ENCODE measurements around the gene UST. TPM values are rescaled to one million over a fixed set of nuclear protein-coding genes. Genes with fewer than 3 reads are reported as not detected.

The UST gene
- total RNA-seq, 1 donor from 2014 or later: 23.2 TPM

DNA sequence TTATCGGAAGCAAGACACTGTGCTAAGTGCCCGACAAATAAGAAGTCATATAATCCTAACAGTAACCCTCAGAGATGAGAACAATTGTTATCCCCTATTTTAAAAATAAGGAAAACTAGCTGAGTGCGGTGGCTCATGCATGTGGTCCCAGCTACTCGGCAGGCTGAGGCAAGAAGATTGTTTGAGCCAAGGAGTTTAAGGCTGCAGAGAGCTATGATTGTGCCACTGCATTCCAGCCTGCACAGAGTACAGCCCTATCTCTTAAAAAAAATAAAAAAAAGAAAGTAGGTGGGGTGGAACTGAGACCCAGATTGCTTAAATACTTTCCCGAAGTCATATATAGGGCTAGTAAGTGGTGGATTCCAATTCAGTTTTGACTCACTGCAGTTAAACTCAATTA, 84.7 kb downstream of the UST start:
- Mint-ChIP-seq H3K9me3 (ENCODE audit: unreplicated experiment) (no peaks in the 10 kb centered on the region), H3K27ac (ENCODE audit: unreplicated experiment) (no peak overlapping the region), H3K4me1 (ENCODE audit: unreplicated experiment) (no peaks in the 10 kb centered on the region), H3K27me3 (ENCODE audit: unreplicated experiment) (no peaks in the 10 kb centered on the region), H3K36me3 (ENCODE audit: low read depth, unreplicated experiment) (no peaks in the 10 kb centered on the region), H3K4me3 (ENCODE audit: unreplicated experiment) (no peak overlapping the region)
- DNase-seq (ENCODE audit: low spot score): no peak
- TF ChIP-seq, protein P1, sequence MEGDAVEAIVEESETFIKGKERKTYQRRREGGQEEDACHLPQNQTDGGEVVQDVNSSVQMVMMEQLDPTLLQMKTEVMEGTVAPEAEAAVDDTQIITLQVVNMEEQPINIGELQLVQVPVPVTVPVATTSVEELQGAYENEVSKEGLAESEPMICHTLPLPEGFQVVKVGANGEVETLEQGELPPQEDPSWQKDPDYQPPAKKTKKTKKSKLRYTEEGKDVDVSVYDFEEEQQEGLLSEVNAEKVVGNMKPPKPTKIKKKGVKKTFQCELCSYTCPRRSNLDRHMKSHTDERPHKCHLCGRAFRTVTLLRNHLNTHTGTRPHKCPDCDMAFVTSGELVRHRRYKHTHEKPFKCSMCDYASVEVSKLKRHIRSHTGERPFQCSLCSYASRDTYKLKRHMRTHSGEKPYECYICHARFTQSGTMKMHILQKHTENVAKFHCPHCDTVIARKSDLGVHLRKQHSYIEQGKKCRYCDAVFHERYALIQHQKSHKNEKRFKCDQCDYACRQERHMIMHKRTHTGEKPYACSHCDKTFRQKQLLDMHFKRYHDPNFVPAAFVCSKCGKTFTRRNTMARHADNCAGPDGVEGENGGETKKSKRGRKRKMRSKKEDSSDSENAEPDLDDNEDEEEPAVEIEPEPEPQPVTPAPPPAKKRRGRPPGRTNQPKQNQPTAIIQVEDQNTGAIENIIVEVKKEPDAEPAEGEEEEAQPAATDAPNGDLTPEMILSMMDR (IDR thresholded peaks at IDR 0.05; ENCODE audit: unreplicated experiment): no peak

DNA sequence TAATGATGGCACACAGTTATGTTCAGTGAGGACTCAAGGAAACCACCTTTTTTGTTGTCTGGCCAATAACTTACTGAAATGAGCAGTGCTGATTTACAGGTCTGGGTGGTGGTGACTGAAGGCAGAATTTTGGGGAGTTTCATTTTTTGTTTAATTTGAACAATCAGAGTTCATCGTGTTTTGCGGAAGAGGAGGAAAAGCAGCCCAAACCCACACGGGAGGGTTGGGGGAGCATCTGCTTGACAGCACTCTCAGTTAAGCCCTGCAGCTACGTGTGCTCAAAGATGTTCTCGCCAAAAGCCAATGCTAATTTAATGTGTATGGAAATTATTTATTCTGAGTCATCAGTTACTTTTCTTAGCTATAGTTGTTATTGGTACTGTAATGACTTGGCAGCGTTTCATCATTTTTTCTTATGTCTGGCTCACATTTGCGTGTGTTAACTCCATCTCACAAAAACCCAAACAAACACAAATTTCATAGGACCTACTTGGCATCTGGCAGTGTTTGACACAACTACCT, 89.2 kb downstream of the UST start:
- H3K36me3 Mint-ChIP-seq (ENCODE audit: low read depth, unreplicated experiment): no peaks in the 10 kb centered on the region
- no peak overlapping the region for H3K27ac Mint-ChIP-seq (ENCODE audit: unreplicated experiment)
- H3K4me3 Mint-ChIP-seq (ENCODE audit: unreplicated experiment): no peak overlapping the region
- TF ChIP-seq, protein P1 (IDR thresholded peaks at IDR 0.05; ENCODE audit: unreplicated experiment): no peak
- no peaks in the 10 kb centered on the region for H3K27me3 Mint-ChIP-seq (ENCODE audit: unreplicated experiment)
- no peak for DNase-seq (ENCODE audit: low spot score)
- no peaks in the 10 kb centered on the region for H3K9me3 Mint-ChIP-seq (ENCODE audit: unreplicated experiment)
- peaks cover 4% of the 10 kb centered on the region for H3K4me1 Mint-ChIP-seq (ENCODE audit: unreplicated experiment)

DNA sequence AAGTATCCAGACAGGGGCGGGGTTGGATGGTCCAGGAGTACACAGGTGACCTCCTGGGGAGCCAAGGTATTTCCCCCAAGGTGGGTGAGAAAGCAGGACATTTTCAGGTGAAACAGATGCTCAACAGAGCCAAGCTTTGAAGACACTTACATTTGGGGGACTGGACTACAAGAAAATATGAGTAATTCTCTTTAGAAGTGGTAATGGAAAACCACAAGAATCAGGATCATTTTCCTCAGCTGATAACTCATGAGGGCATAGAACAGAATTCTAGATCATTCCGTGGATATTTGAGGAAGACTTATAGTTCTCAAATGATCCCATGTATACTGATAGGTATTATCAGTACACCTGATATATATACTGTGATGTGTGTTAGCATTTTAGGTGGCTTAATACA, 89.9 kb downstream of the UST start:
- H3K27ac Mint-ChIP-seq (ENCODE audit: unreplicated experiment): no peak overlapping the region
- no peak for DNase-seq (ENCODE audit: low spot score)
- H3K36me3 Mint-ChIP-seq (ENCODE audit: low read depth, unreplicated experiment): no peaks in the 10 kb centered on the region
- peaks cover 4% of the 10 kb centered on the region for H3K4me1 Mint-ChIP-seq (ENCODE audit: unreplicated experiment)
- TF ChIP-seq, protein P1 (IDR thresholded peaks at IDR 0.05; ENCODE audit: unreplicated experiment): no peak
- no peaks in the 10 kb centered on the region for H3K9me3 Mint-ChIP-seq (ENCODE audit: unreplicated experiment)
- no peaks in the 10 kb centered on the region for H3K27me3 Mint-ChIP-seq (ENCODE audit: unreplicated experiment)
- H3K4me3 Mint-ChIP-seq (ENCODE audit: unreplicated experiment): no peak overlapping the region

GRCh38 chr6:148837941-148838340, 91.1 kb downstream of the UST start:
- no peaks in the 10 kb centered on the region for H3K27me3 Mint-ChIP-seq (ENCODE audit: unreplicated experiment)
- H3K9me3 Mint-ChIP-seq (ENCODE audit: unreplicated experiment): no peaks in the 10 kb centered on the region
- no peak for DNase-seq (ENCODE audit: low spot score)
- H3K4me1 Mint-ChIP-seq (ENCODE audit: unreplicated experiment): peaks cover 4% of the 10 kb centered on the region
- H3K36me3 Mint-ChIP-seq (ENCODE audit: low read depth, unreplicated experiment): no peaks in the 10 kb centered on the region
- no peak overlapping the region for H3K27ac Mint-ChIP-seq (ENCODE audit: unreplicated experiment)
- TF ChIP-seq, protein P1 (IDR thresholded peaks at IDR 0.05; ENCODE audit: unreplicated experiment): no peak
- no peak overlapping the region for H3K4me3 Mint-ChIP-seq (ENCODE audit: unreplicated experiment)

DNA sequence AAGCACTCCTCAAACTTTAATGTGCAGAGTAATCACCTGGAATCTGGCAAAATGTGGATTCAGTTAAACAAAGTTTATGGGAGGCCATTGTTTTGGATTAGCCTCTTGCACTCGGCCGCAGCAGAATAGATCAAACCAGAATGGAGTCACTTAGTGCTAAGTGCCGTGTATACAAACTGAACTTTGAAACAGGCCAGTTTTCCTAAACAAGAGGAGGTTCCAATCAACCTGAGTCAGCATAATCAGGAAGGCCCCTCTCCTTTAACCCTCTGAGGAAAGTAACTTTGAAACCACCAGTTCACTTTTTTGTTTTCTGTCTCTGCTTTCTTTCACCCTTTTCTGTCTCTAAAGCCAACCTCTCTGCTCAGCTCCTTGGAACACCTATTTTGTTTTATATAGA, 92.2 kb downstream of the UST start:
- no peak for DNase-seq (ENCODE audit: low spot score)
- Mint-ChIP-seq H3K27ac (ENCODE audit: unreplicated experiment) (no peak overlapping the region), H3K4me1 (ENCODE audit: unreplicated experiment) (peaks cover 4% of the 10 kb centered on the region), H3K4me3 (ENCODE audit: unreplicated experiment) (no peak overlapping the region), H3K36me3 (ENCODE audit: low read depth, unreplicated experiment) (no peaks in the 10 kb centered on the region), H3K9me3 (ENCODE audit: unreplicated experiment) (no peaks in the 10 kb centered on the region), H3K27me3 (ENCODE audit: unreplicated experiment) (no peaks in the 10 kb centered on the region)
- TF ChIP-seq, protein P1 (IDR thresholded peaks at IDR 0.05; ENCODE audit: unreplicated experiment): no peak
